SU-DHL-6 (cell line): ENCODE results near the gene VEGFA.

Experiments
- H2AFZ ChIP-seq: fragments of 200-600 bp; sonication (generic); 2 replicates; pipeline ENCODE4 v1.6.1; 2014; ENCODE audit warnings: low read depth, mild to moderate bottlenecking, moderate library complexity, mixed read lengths, antibody characterized with exemption, low read length; ENCODE audit not compliant: severe bottlenecking
- H3F3A ChIP-seq: fragments of 200-600 bp; shearing (Covaris generic); 2 replicates; pipeline ENCODE4 v1.6.0; 2016; ENCODE audit warnings: antibody characterized with exemption, mild to moderate bottlenecking; ENCODE audit not compliant: insufficient read depth
- H3K27ac ChIP-seq: fragments of 200-600 bp; sonication (generic); 2 replicates; pipeline ENCODE4 v1.5.1; 2016; ENCODE audit warnings: low read depth, mild to moderate bottlenecking, low read length, moderate library complexity, mixed read lengths
- H3K27me3 ChIP-seq: fragments of 200-600 bp; sonication (generic), shearing (Covaris generic); 2 replicates; pipeline ENCODE4 v1.6.0; 2014; ENCODE audit warnings: mild to moderate bottlenecking, low read length
- H3K36me3 ChIP-seq: fragments of 200-600 bp; sonication (generic); 2 replicates; pipeline ENCODE4 v1.6.1; 2014; ENCODE audit warnings: mild to moderate bottlenecking, low read length, mixed read lengths
- H3K4me2 ChIP-seq: fragments of 300-600, 200-600 bp; shearing (Covaris generic), sonication (generic); 2 replicates; pipeline ENCODE4 v1.6.0; 2014; ENCODE audit warnings: low read length, low read depth, mild to moderate bottlenecking; ENCODE audit not compliant: poor library complexity, severe bottlenecking
- H3K4me3 ChIP-seq: fragments of 200-600 bp; sonication (generic); 2 replicates; pipeline ENCODE4 v1.5.1; 2014; ENCODE audit warnings: antibody characterized with exemption, low read length, mild to moderate bottlenecking, mixed read lengths; ENCODE audit not compliant: insufficient read depth, poor library complexity, severe bottlenecking
- H3K79me2 ChIP-seq: fragments of 200-600 bp; sonication (generic); 2 replicates; pipeline ENCODE4 v1.6.1; 2014; ENCODE audit warnings: mild to moderate bottlenecking, low read length, moderate library complexity; ENCODE audit not compliant: insufficient read depth
- H3K9ac ChIP-seq: fragments of 200-600 bp; sonication (generic); 2 replicates; pipeline ENCODE4 v1.7.0; 2014; ENCODE audit warnings: mild to moderate bottlenecking, low read length
- H3K9me2 ChIP-seq: fragments of 200-600 bp; sonication (generic); replicated peaks from 2 replicates; pipeline ENCODE4 v1.6.1; 2014; ENCODE audit warnings: low read length; ENCODE audit not compliant: insufficient read depth
- H3K9me3 ChIP-seq: fragments of 200-600 bp; sonication (generic); 2 replicates; pipeline ENCODE4 v1.6.1; 2014; ENCODE audit warnings: low read length, mixed read lengths; ENCODE audit not compliant: insufficient read depth
- H4K20me1 ChIP-seq: fragments of 200-600 bp; sonication (generic); 2 replicates; pipeline ENCODE4 v1.6.1; 2014; ENCODE audit warnings: low read depth, mild to moderate bottlenecking, antibody characterized with exemption, low read length, moderate library complexity, mixed read lengths
- EZH2phosphoT487 ChIP-seq: fragments of 200-600 bp; sonication (generic), shearing (Covaris generic); conservative IDR thresholded peaks from 2 replicates; pipeline ENCODE4 v1.6.1; 2018; ENCODE audit warnings: mild to moderate bottlenecking, antibody characterized with exemption, low read length, moderate library complexity, mixed read lengths
- TF ChIP-seq, protein P1 (sequence below): fragments of 200-600 bp; sonication (generic); IDR thresholded peaks from one replicate; pipeline ENCODE4 v1.5.1; 2017; ENCODE audit warnings: antibody characterized with exemption, mild to moderate bottlenecking, low read length, moderate library complexity; ENCODE audit not compliant: insufficient read depth, poor library complexity, severe bottlenecking

VEGFA gene

GRCh38 chr6:43806758-43807227 is 36.8 kb downstream of the VEGFA start:
- Histone ChIP-seq H3K36me3 (no peaks in the 10 kb centered on the region), H3K9me3 (no peaks in the 10 kb centered on the region), H3K27ac (no peak overlapping the region), H3K4me3 (no peak overlapping the region), H3K4me2 (no peak overlapping the region), H3K79me2 (no peaks in the 10 kb centered on the region), H2AFZ (no peak overlapping the region), H3F3A (no peaks in the 10 kb centered on the region), H3K9ac (no peak overlapping the region), H3K9me2 (no peaks in the 10 kb centered on the region), H4K20me1 (no peaks in the 10 kb centered on the region), H3K27me3 (no peaks in the 10 kb centered on the region)
- no peak for TF ChIP-seq EZH2phosphoT487
- TF ChIP-seq, protein P1, sequence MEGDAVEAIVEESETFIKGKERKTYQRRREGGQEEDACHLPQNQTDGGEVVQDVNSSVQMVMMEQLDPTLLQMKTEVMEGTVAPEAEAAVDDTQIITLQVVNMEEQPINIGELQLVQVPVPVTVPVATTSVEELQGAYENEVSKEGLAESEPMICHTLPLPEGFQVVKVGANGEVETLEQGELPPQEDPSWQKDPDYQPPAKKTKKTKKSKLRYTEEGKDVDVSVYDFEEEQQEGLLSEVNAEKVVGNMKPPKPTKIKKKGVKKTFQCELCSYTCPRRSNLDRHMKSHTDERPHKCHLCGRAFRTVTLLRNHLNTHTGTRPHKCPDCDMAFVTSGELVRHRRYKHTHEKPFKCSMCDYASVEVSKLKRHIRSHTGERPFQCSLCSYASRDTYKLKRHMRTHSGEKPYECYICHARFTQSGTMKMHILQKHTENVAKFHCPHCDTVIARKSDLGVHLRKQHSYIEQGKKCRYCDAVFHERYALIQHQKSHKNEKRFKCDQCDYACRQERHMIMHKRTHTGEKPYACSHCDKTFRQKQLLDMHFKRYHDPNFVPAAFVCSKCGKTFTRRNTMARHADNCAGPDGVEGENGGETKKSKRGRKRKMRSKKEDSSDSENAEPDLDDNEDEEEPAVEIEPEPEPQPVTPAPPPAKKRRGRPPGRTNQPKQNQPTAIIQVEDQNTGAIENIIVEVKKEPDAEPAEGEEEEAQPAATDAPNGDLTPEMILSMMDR = no peak

GRCh38 chr6:43807228-43808061 is 37.4 kb downstream of the VEGFA start:
- Histone ChIP-seq H3K9ac (no peak overlapping the region), H3K4me3 (no peak overlapping the region), H3K4me2 (no peak overlapping the region), H2AFZ (no peak overlapping the region), H3K27ac (no peak overlapping the region), H4K20me1 (no peaks in the 10 kb centered on the region), H3K27me3 (no peaks in the 10 kb centered on the region), H3K36me3 (no peaks in the 10 kb centered on the region), H3K9me2 (no peaks in the 10 kb centered on the region), H3F3A (no peaks in the 10 kb centered on the region), H3K79me2 (no peaks in the 10 kb centered on the region), H3K9me3 (no peaks in the 10 kb centered on the region)
- TF ChIP-seq, protein P1 = no peak
- no peak for TF ChIP-seq EZH2phosphoT487

DNA sequence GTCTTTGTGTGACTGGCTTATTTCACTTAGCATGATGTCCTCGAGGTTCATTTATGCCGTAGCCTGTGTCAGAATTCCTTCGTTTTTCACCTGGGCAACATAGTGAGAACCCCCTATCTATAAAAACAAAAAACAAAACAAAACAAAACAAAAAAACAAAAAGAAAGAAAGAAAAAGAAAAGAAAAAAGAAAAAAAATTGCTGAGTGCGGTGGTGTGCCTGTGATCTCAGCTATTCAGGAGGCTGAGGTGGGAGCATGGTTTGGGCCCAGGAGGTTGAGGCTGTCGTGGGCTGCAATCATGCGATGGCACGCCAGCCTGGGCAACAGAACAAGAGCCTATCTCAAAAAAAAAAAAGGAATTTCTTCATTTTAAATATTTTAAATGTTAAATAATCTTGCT is 38.4 kb downstream of the VEGFA start:
- Histone ChIP-seq H3K27me3 (no peaks in the 10 kb centered on the region), H3K9ac (no peak overlapping the region), H3K36me3 (no peaks in the 10 kb centered on the region), H3K27ac (no peak overlapping the region), H3K9me2 (no peaks in the 10 kb centered on the region), H3K4me3 (no peak overlapping the region), H3K9me3 (no peaks in the 10 kb centered on the region), H4K20me1 (no peaks in the 10 kb centered on the region), H3K4me2 (no peak overlapping the region), H2AFZ (no peak overlapping the region), H3F3A (no peaks in the 10 kb centered on the region), H3K79me2 (no peaks in the 10 kb centered on the region)
- TF ChIP-seq, protein P1 = no peak
- no peak for TF ChIP-seq EZH2phosphoT487
